PFSK-1 (cell line): Measurements from ENCODE around the gene STRN.

Experiments
- FOXP2 ChIP-seq: optimal IDR thresholded peaks from 2 replicates; pipeline ENCODE3; 2011; ENCODE audit warnings: borderline replicate concordance, control low read depth, inconsistent platforms; ENCODE audit not compliant: insufficient read depth; ENCODE audit errors: extremely low read length, extremely low read depth
- POLR2AphosphoS5 ChIP-seq: IDR thresholded peaks from 2 replicates; pipeline ENCODE4 v1.6.1; 2012; ENCODE audit warnings: low read depth, mild to moderate bottlenecking, control low read depth, low read length, moderate library complexity
- REST ChIP-seq, 2 experiments: IDR thresholded peaks; 2 replicates each; pipeline versions ENCODE4 v1.6.1 to v1.8.0; 2011 to 2012; ENCODE audit warnings: low read depth in 2 of 2, low read length in 2 of 2, control low read depth in 1 of 2, inconsistent platforms in 1 of 2, mild to moderate bottlenecking in 1 of 2, moderate library complexity in 1 of 2; ENCODE audit not compliant: insufficient read depth in 1 of 2
- SIN3A ChIP-seq: IDR thresholded peaks from 2 replicates; pipeline ENCODE4 v1.6.1; 2012; ENCODE audit warnings: mild to moderate bottlenecking, low read length, moderate library complexity, borderline replicate concordance; ENCODE audit not compliant: insufficient read depth
- TAF1 ChIP-seq: IDR thresholded peaks from 2 replicates; pipeline ENCODE4 v1.6.1; 2012; ENCODE audit warnings: low read length, control low read depth, borderline replicate concordance; ENCODE audit not compliant: insufficient read depth

The STRN gene

GRCh38 chr2:36805635-36806224 is 160.6 kb downstream of the STRN start:
- TF ChIP-seq POLR2AphosphoS5, result no peak
- no peak for TF ChIP-seq FOXP2
- no peak for TF ChIP-seq REST (IDR thresholded peaks at IDR 0.05; ENCODE audit: insufficient read depth in 1 of 2, low read depth in 2 of 2, low read length in 2 of 2)
- TF ChIP-seq SIN3A, result no peak
- TF ChIP-seq TAF1, result no peak

- TF ChIP-seq FOXP2 (no peak), REST (IDR thresholded peaks at IDR 0.05; ENCODE audit: insufficient read depth in 1 of 2, low read depth in 2 of 2, low read length in 2 of 2) (no peak), SIN3A (no peak)
Observed at GRCh38 chr2:36802952-36803351, 163.4 kb downstream of the STRN start.

GRCh38 chr2:36801088-36801487 is 165.2 kb downstream of the STRN start:
- no peak for TF ChIP-seq SIN3A
- no peak for TF ChIP-seq REST (IDR thresholded peaks at IDR 0.05; ENCODE audit: insufficient read depth in 1 of 2, low read depth in 2 of 2, low read length in 2 of 2)
- no peak for TF ChIP-seq POLR2AphosphoS5
- no peak for TF ChIP-seq FOXP2
- TF ChIP-seq TAF1, result no peak

- TF ChIP-seq SIN3A (no peak), TAF1 (no peak), REST (IDR thresholded peaks at IDR 0.05; ENCODE audit: insufficient read depth in 1 of 2, low read depth in 2 of 2, low read length in 2 of 2) (no peak), FOXP2 (no peak), POLR2AphosphoS5 (no peak)
Observed at GRCh38 chr2:36800381-36800780, 166.0 kb downstream of the STRN start.

- TF ChIP-seq REST (IDR thresholded peaks at IDR 0.05; ENCODE audit: insufficient read depth in 1 of 2, low read depth in 2 of 2, low read length in 2 of 2) (no peak), POLR2AphosphoS5 (no peak), TAF1 (no peak), FOXP2 (no peak), SIN3A (no peak)
Observed at GRCh38 chr2:36798724-36799123, 167.6 kb downstream of the STRN start.
